AG08395 (cell line): ENCODE results near the gene RAPGEF4.
"Not testable (repeated sequence)": the region's sequence is repeated elsewhere in the genome, so short reads cannot be mapped to it uniquely, and the experiment has no call there.

Experiments
- DNase-seq: peaks from one replicate; pipeline ENCODE4 v3.0.0; 2012; ENCODE audit warnings: mixed read lengths, low spot score

RAPGEF4 gene

DNA sequence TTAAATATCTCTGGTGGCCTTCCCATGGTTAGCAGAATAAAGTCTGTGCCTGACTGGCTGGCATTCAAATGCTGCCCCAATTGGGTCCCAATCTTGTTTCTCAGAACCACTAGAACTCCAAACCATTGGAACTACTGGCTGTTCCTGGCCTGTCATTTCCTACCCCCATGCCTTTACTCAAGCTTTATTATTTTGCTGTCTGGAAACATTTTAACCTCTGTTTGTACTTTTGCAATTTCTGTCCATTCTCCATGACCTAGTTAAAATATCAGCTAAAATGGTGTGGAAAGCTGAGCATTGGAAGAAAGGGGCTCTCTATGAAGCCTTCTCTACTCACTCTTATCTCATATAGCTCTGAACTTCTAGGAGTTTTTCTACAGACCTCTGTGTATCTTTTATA, 38.7 kb downstream of the RAPGEF4 start:
- no peak for DNase-seq

DNA sequence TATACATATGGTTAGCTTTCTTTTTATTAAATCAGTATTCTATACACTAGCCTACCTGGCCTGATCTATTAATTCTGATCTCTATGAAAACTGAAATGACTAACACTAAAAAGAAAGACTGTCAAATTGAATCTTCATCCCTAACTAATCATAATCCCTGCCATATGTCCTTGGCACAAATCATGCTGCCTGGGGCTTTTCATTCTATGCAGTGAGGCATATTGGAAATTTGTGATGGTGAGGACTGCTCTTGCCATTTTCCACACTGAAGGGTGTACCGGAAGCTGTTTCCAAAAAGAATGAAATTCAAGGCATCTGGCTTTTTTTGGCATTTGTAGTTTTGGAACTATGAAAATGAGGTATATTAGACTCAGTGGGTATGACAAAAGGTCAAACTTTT, 39.7 kb downstream of the RAPGEF4 start:
- DNase-seq: no peak

DNA sequence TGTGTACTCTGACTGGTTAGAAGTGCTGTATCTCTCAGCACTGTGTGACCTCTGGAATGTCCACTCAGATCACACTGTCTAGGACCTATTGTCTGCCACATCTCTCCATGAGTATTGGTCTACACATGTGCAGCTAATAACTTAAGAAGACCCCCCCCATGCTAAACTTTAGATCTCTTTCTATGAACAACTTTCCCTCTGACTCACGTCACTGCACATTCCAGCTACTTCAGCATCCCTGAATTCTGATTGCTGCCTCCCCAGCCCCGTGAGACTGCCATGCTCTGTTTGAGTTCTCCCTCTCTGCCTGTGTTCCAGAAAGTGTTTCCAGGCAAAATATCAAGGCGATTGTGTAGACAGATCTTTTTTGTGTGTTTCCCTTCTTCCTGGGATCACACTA, 41.8 kb downstream of the RAPGEF4 start:
- DNase-seq: no peak

DNA sequence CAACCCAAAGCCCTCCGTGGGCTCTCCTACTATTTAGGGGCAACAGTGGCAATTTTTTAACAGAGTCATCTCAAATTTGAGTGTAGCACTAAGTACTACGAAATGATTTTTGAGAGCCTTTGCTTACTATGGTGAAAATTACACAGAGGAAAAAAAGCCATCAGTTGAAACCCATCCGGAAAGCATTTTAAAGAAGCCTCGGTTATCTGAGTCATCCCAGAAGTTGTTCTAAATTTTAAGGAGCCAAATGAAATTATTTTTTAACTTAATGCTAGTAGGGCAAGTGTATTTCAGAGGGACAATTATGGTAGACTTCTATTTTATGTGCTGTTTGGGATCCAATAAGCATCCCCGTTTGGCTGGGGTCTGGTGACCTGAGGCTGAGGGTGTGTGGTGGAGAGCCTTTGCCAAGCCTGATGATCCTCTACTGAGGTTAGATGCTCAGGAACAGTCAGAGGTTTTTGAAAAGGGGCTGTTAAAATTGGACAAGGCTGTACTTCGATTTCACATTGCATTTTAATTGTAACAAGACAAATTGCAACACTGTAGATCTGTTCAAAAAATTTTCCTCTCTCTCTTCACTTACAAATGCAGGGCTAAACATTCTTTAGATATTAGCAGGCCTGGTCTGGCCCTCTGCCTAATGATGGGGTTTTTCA, 47.0 kb downstream of the RAPGEF4 start:
- peak; percentile 19 for DNase-seq

DNA sequence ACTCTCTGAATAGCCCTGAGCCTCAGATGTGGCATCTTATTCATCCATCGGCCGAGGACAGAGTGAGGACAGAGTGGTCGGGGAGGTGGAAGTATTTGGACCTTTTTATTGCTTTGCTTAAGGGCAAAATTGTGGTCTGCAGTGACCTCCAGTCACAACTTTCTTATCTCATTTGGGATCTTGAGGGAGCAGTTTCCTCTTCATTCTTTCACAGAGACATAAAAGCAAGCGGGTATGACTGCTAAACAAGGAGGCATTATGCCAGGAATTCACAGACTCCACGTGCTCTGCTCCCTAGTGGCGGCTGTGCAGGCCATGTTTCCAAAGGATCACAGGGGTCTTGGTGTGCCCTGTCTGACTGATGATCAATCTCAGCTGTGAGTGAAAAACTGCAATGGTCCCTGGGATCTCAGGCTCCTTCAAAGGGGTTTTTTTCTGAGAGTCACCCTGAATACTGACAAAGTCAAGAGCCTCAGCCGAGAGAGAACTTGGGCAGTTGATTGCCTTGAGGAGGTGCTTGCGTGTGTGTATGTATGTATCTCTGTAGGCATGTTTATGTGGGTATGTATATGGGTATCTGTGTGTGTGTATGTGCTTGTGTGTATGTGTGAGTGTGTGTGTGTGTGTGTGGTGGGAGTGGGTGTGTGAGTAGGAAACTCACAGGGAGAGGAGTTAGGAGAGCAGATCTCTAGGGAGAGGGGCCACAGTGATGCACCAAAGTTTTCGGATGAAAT, 47.7 kb downstream of the RAPGEF4 start:
- peak; percentile 93 for DNase-seq

DNA sequence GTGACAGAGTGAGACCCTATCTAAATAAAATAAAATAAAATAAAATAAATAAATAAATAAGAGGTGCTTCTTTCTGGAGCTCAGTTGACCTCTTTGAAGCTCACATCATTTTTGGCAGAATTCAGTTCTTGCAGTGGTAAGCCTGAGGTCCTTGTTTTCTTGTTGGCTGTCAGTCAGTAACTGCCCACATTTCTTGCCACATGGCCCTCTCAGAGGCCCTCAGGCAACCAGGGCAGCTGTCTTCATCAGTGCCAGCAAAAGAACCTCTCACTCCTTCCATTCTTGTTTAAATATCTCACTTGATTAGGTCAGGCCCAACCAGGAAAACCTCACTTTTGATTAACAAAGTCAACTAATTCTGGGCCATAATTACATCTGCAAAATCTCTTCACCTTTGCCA, 53.2 kb downstream of the RAPGEF4 start:
- DNase-seq: no peak

DNA sequence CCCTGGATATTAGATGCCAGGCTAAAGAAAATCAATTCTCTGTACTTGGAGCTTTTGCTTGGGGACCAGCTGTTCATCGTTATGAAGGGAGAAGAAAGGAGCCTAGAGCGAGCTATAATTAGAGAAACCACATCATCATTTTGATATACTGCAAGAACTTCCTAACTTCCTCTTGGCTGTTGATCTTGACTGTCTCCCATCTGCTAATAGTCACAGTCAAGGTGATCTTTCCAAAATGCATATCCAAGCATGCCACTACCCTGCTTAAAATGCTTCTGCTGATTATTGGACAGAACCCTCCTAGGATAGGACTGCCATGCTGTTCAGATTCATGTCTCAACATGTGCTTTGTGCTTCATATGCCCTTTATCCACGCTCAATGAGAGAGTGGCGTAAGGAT, 54.8 kb downstream of the RAPGEF4 start:
- peak; percentile 14 for DNase-seq

DNA sequence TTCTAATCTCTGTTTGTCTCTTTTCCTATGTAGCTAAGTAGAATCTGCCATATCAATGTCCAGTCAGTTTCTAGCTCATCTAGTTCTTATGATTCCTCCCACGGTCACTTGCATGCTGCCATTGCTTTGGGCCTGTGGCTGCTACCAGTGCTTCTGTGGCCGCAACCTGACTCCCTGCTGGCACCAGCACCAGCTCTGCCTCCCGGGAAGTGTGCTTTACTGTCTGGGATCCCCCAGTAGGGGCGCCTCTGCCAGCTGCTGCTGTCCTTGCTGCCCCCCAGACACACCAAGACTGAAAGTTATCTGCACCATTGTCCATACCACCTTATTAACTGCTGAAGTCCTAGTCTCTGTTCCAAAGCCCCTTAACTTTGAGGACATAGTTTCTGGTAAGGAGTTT, 56.3 kb downstream of the RAPGEF4 start:
- DNase-seq: no peak

DNA sequence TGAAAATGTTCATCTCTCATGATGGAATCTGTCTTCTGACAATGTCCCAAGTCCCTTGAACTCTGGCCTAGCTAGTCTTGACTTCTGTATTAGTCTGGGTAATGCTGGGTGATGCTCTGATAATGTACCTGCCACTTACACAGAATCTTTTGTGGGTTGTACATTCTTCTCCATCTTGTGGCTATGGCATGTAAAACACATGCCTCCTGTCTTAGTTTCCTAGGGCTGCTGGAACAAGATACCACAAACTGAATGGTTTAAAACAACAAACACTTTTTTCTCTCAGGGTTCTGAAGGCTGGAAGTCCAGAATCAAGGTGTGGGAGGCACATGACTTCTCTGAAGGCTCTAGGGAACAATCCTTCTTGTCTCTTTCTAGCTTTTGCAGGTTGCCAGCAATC, 57.1 kb downstream of the RAPGEF4 start:
- DNase-seq: peak; percentile 19

DNA sequence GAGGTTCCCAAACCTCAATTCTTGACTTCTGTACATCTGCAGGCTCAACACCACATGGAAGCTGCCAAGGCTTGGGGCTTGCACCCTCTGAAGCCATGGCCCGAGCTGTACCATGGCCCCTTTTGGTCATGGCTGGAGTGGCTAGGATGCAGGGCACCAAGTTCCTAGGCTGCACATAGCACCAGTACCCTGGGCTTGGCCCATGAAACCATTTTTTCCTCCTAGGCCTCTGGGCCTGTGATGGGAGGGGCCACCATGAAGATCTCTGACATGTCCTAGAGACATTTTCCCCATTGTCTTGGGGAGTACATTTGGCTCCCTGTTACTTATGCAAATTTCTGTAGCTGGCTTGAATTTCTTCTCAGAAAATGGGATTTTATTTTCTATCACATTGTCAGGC, 67.7 kb downstream of the RAPGEF4 start:
- not testable (repeated sequence) for DNase-seq

DNA sequence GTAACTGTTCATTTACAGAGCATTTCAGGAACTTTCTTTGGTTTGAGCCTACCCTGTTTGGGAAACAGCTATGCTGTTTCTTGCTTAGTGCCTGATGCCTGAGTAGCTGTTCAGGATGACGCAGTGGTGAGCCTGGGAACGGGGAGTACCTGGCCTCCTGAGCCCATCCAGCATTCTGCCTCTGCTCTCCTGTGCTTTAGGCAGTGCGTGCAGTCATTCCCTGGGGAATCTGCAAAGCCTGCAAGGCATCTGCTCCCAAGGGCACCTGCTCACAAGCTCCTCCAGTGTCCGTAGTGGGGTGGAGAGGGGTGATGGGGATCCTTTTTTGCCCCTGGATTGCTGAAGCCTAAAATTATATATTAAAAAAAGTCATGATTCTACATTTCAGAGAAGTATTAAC, 68.8 kb downstream of the RAPGEF4 start:
- no peak for DNase-seq

DNA sequence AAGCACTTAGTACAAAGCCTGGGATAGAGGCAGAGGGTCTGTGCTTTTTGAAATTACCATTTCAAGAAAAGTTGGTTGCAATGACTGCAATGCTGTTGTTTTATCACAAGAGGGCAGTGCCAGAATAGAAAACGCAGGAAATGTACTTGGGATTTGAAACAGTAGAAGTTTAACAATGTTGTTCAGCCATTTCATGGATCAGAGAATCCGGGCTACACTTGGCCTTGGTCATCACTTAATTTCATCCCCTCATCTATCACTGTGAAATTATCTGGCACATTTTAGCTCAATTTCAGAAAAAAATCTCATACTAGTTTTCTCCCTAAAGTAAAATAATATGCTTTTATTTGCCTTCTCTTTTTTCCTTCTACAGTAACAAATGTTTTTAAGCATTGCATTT, 70.8 kb downstream of the RAPGEF4 start:
- peak; percentile 70 for DNase-seq

DNA sequence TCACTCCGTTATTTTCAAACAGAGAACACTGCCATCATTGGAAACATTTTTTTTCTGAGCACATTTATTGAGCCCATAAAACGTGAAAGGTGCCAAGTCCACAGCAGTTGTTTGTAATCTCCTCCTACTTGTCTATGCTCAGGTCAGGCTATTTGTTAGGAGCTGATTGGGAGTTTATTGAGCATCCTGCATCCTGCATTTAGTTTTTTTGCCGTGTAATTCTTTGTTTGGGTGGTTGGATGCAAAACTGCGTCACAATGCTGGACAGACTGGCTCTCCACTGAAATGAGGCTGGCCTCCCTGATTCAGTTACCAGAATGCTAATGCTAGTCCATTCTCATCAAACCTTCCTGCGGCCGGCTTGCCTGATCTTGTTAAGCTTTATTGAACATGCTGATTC, 71.4 kb downstream of the RAPGEF4 start:
- no peak for DNase-seq

DNA sequence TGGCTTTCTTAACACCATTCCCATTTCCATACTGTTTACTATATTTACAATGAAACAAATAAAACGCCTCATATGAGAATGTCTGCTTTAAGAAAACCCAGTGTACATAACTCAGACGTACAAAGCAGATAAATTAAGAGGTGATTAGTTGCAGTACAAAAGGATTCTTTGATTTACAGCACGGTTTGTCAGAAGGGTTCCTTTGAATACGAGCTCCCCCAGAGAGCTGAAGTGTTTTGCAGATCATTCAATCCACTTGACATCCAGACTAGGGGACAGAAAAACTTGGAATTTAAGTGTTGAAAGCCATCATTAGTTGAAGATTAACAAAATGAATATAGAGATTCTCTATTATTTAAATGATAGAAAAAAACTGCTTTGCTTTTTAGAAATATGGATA, 72.5 kb downstream of the RAPGEF4 start:
- DNase-seq: no peak

DNA sequence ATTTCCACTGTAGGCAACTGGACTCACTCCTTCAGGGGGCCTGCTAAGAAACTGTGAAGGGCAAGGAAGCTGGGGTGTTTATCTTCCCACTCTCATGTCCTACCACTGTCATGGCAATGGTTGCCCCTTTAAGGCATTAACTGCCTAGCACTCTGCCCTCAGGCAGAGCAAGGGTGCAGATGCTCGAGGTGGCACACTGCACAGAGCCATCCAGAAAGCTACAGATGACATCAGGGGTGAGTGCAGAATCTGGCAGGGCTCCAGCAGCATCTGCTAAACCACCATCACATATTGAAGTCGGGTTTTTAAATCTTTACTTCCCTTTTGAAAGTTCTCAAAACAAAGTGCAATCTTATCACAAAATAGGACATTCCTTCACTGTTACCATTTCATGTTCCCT, 75.4 kb downstream of the RAPGEF4 start:
- DNase-seq: no peak

DNA sequence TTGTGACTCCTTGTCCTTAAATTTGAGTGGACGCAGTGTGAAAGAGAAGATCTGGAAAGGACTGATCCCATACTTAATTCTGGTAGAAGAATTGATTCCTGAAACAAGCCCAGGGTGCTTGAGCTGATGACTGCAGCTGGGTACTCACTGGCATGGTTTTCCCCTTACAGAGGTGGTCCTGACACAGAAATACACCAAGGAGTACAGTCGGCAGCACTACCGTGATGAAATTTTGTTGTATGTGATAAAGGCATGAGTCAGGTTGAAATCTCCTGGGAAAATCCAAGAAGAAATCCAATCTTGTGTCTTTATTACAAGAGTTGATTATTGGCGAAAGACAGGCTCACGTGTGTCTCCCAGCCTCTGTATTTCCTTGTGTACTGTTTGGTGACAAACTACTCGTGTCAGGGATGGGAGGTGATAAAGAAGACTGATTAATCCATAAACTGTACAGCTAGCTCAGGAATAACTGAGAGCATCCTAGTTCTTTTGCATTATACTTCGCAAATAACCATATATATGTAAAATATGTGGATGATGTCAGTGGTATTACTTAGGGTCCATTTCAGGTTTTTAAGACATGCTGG, 76.6 kb downstream of the RAPGEF4 start:
- no peak for DNase-seq

DNA sequence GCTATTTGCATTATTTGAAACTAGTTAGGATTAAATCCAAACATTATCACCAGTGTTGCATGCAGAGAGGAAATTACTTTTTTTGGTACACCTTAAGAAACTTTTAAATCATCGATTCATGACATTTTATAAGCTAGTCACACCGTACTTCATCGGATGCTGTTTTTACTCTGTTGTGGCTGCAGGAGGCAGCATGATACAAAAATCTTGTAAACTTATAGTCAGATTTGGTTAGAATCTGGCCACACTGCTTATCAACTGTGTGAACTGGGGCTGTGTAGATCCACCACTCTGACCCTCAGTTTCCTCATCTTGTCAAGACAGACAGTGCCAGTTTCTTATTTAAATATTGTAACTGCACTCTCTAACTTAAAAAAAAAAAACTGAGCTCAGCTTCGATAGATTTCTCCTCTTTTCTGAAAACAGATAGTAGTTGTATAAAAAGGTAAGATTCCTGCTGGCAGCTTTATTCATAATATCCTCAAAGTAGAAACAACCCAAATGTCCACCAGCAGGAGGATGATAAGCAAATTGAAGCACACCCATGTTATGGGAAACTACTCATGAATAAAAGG, 77.8 kb downstream of the RAPGEF4 start:
- DNase-seq: peak; percentile 13

DNA sequence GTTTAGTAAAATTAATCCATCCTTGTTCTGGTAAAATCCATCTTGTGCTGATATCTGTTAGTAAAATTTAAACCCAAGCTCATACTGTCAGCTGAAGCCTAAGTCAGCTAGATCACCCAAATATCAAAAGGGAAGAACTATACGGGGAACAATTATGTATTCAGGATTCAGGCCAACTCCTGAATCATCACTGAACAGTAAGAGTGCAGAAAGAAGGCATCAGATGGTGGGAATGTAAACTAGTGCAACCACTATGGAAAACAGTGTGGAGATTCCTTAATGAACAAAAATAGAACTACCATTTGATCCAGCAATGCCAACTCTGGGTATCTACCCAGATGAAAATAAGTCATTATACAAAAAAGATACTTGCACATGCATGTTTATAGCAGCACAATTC, 81.8 kb downstream of the RAPGEF4 start:
- no peak for DNase-seq

DNA sequence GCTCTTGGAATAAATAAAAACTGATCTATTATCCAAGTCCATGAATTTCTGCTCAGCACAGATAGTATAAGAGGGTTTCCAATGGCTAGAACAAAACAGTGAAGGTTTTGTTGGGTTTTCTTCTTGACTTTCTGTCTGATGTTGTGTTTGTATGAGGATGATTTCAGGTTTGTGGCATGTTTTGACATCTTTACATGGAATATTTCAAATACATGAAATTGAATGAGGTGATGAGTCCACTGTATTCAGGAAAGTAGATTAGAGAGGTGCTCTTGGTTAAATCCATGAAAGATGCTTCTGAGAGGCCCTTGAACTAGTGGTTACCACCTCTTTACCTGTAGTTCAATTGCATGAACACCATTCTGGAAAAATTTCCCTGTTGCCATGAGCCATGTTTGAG, 84.3 kb downstream of the RAPGEF4 start:
- no peak for DNase-seq

DNA sequence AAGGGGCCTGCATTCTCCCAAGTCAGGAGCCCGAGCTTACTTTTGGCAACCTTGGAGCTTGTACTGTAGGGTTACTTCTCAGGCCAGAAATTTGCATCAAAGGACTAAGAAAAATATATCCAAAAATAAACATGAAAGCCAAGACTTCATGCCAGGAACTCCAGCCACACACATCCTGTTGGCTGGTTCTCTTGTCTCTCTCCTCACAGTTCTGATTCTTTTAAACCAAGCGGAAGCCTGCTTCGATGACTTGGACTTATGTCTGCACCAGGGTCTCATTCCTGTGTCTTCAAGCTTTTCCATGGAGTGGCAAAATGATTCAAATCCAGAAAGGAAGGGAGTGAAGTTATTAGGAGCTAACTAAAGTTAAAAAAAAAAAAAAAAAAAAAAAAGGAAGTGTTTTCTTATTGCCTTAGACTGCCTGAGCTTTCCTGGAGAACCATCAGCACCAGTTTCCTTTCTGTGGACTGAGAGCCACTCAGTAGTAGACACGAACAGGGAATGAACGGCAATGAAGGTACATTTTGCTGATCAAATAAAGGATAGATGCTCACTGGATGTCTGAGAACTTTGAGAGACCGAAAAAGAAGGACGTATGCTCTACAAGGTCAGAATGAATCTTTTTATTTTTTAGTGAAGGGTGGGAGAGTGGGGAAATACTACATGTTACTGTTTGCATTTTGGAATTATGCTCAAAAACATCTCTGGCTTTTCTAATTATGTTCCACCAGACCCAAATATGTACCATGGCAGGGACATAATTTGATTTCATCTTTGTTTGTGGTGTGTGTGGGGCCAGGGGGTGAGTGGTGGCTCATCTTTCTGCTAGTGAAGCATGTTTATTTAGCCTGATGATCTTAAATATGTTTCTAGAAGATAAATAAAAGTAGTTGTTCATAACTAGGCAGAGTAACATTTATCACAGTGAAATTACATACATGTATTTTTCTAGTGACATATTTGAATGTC, 86.0 kb downstream of the RAPGEF4 start:
- DNase-seq: no peak

DNA sequence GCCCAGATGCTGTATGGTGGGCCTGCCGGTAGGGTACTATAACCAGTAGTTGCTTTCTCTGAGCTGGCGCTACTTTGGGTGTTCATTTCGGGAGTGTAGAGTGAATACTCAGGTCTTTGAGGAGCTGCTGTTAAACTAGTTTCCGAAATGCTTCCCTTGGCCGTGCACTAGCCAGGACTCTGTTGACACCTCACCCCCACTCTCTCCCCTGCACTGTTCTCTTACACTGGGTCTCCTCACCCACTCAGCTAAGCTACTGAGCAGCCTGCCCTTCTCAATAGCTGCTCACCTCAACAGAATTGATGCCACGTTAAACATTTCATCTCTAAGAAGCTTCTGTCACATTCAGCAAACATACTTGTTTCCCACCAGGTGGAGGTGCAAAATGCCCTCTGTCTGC, 86.9 kb downstream of the RAPGEF4 start:
- no peak for DNase-seq

DNA sequence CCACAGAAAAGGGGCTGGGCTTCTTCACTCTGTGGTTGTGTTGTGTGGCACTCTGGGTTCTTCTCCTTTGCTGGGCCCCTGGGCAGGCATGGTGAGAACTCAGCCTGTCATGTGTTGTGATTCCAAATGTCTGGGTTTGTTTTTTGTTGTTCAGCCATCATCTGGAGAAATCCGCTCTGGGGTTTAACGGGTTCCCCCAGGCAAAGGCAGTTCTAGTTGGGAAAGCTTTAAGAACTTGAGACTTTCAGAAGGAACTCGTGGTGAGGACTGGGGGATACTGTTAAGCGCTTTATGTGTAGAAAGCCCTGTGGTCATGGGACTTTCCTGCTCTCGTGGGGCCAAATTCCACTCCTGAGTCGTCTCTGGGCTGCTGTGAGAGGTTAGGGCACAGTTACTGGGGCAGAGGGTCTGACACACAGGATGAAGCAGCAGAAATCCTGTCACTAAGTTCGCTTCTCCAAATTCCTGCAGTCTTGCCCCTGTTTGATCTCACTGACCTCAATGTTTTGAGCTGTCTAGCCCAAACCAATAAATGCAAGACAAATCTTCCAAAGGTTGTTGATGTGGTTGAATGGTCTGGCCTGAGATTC, 87.7 kb downstream of the RAPGEF4 start:
- no peak for DNase-seq
